HEK293 (cell line): ENCODE data around the gene HPS4.
A peak's percentile ranks its signal among the peaks of the same experiment; 100 is the strongest.
"Not testable (repeated sequence)": the region's sequence is repeated elsewhere in the genome, so short reads cannot be mapped to it uniquely, and the experiment has no call there.

ENCODE experiments used
- CTCF ChIA-PET: fragments of 350-600 bp; formaldehyde crosslinking; extraction: SDS; loops from one replicate; lab custom pipeline; 2021; ENCODE audit warnings: antibody characterized with exemption; lab: Yijun Ruan, JAX
- POLR2A ChIA-PET: fragments of 300-600 bp; formaldehyde crosslinking; extraction: SDS; loops from one replicate; lab custom pipeline; 2020; ENCODE audit warnings: antibody characterized with exemption, inconsistent platforms; lab: Yijun Ruan, JAX
- H3K27ac ChIP-seq: fragments of 200-500 bp; sonication (Bioruptor generic); 2 replicates; pipeline ENCODE4 v1.5.1; 2014; ENCODE audit warnings: low read depth, low read length, control low read depth, inconsistent platforms; ENCODE audit errors: extremely low read depth
- H3K36me3 ChIP-seq, 2 experiments: fragments of 200-500 bp in 1 of 2; sonication (Bioruptor generic) in 1 of 2; 1 replicate in 1 of 2; 2 replicates in 1 of 2; pipeline ENCODE4 v1.5.1; 2014 to 2017; ENCODE audit warnings: inconsistent platforms in 2 of 2, low read length in 2 of 2; ENCODE audit not compliant: control insufficient read depth in 2 of 2, insufficient read depth in 1 of 2
- H3K4me1 ChIP-seq: fragments of 200-500 bp; sonication (Bioruptor generic); 2 replicates; pipeline ENCODE4 v1.5.1; 2014; ENCODE audit warnings: mild to moderate bottlenecking, low read length, inconsistent platforms; ENCODE audit not compliant: control insufficient read depth, insufficient read depth
- H3K4me3 ChIP-seq: 2 replicates; pipeline ENCODE4 v1.5.1; 2011; ENCODE audit warnings: low read depth, mild to moderate bottlenecking, control low read depth, low read length, moderate library complexity
- H3K9me3 ChIP-seq: fragments of 200-500 bp; sonication (Bioruptor generic); 2 replicates; pipeline ENCODE4 v1.5.1; 2014; ENCODE audit warnings: low read depth, low read length, inconsistent platforms; ENCODE audit not compliant: control insufficient read depth, insufficient read depth
- GLIS2 ChIP-seq: fragments of 450-650 bp; formaldehyde crosslinking; IDR thresholded peaks from 2 replicates; pipeline ENCODE4 v1.5.1; 2016; ENCODE audit warnings: missing biosample characterization, missing genetic modification characterization
- PRDM1 ChIP-seq: fragments of 450-650 bp; formaldehyde crosslinking; IDR thresholded peaks from 2 replicates; pipeline ENCODE4; 2016; ENCODE audit warnings: missing biosample characterization, missing genetic modification characterization
- PRDM4 ChIP-seq: fragments of 450-650 bp; formaldehyde crosslinking; IDR thresholded peaks from 2 replicates; pipeline ENCODE4 v1.5.1; 2017; ENCODE audit warnings: missing biosample characterization, missing genetic modification characterization
- WT1 ChIP-seq: fragments of 450-650 bp; formaldehyde crosslinking; IDR thresholded peaks from 2 replicates; pipeline ENCODE4 v1.5.1; 2016; ENCODE audit warnings: missing biosample characterization, missing genetic modification characterization
- ZBTB21 ChIP-seq: fragments of 450-650 bp; formaldehyde crosslinking; IDR thresholded peaks from 2 replicates; pipeline ENCODE4 v1.5.1; 2017; ENCODE audit warnings: missing biosample characterization, missing genetic modification characterization
- ZBTB26 ChIP-seq: fragments of 450-650 bp; formaldehyde crosslinking; optimal IDR thresholded peaks from 2 replicates; pipeline ENCODE3; 2016; ENCODE audit warnings: missing biosample characterization, mild to moderate bottlenecking, missing genetic modification characterization
- ZBTB8A ChIP-seq: fragments of 450-650 bp; formaldehyde crosslinking; IDR thresholded peaks from 2 replicates; pipeline ENCODE4 v1.5.1; 2016; ENCODE audit warnings: missing biosample characterization, missing genetic modification characterization
- ZNF366 ChIP-seq: fragments of 450-650 bp; formaldehyde crosslinking; conservative IDR thresholded peaks from 2 replicates; pipeline ENCODE4 v1.5.1; 2016; ENCODE audit warnings: missing biosample characterization, missing genetic modification characterization
- ZNF394 ChIP-seq: fragments of 450-650 bp; formaldehyde crosslinking; IDR thresholded peaks from 2 replicates; pipeline ENCODE4 v1.5.1; 2016; ENCODE audit warnings: missing biosample characterization, missing genetic modification characterization, mild to moderate bottlenecking, moderate library complexity, borderline replicate concordance
- ZNF404 ChIP-seq: fragments of 450-650 bp; formaldehyde crosslinking; IDR thresholded peaks from 2 replicates; pipeline ENCODE4 v1.5.1; 2017; ENCODE audit warnings: missing biosample characterization, missing genetic modification characterization
- ZNF426 ChIP-seq: fragments of 450-650 bp; formaldehyde crosslinking; IDR thresholded peaks from 2 replicates; pipeline ENCODE4 v1.5.1; 2017; ENCODE audit warnings: missing biosample characterization, missing genetic modification characterization, mild to moderate bottlenecking, inconsistent platforms, moderate library complexity
- ZNF518A ChIP-seq: fragments of 450-650 bp; formaldehyde crosslinking; conservative IDR thresholded peaks from 2 replicates; pipeline ENCODE4 v1.5.1; 2016; ENCODE audit warnings: low read depth, missing biosample characterization, missing genetic modification characterization
- ZNF555 ChIP-seq: fragments of 450-650 bp; formaldehyde crosslinking; conservative IDR thresholded peaks from 2 replicates; pipeline ENCODE4 v1.5.1; 2017; ENCODE audit warnings: missing biosample characterization, mild to moderate bottlenecking, missing genetic modification characterization, inconsistent platforms
- ZNF596 ChIP-seq: fragments of 450-650 bp; IDR thresholded peaks from 2 replicates; pipeline ENCODE4 v1.5.0; 2018; ENCODE audit warnings: missing biosample characterization, mild to moderate bottlenecking, missing genetic modification characterization, moderate library complexity
- ZNF623 ChIP-seq: fragments of 450-650 bp; formaldehyde crosslinking; IDR thresholded peaks from 2 replicates; pipeline ENCODE4 v1.5.1; 2016; ENCODE audit warnings: missing biosample characterization, missing genetic modification characterization
- ZNF639 ChIP-seq: fragments of 450-650 bp; formaldehyde crosslinking; IDR thresholded peaks from 2 replicates; pipeline ENCODE4 v1.5.1; 2016; ENCODE audit warnings: missing biosample characterization, missing genetic modification characterization
- TF ChIP-seq, protein P1 (sequence below): fragments of 450-650 bp; formaldehyde crosslinking; conservative IDR thresholded peaks from 2 replicates; pipeline ENCODE4 v1.5.1; 2016; ENCODE audit warnings: low read depth, missing biosample characterization, missing genetic modification characterization
- TF ChIP-seq, protein P2 (sequence below): fragments of 450-650 bp; formaldehyde crosslinking; IDR thresholded peaks from 2 replicates; pipeline ENCODE4 v1.5.1; 2017; ENCODE audit warnings: missing biosample characterization, missing genetic modification characterization

Gene HPS4

DNA sequence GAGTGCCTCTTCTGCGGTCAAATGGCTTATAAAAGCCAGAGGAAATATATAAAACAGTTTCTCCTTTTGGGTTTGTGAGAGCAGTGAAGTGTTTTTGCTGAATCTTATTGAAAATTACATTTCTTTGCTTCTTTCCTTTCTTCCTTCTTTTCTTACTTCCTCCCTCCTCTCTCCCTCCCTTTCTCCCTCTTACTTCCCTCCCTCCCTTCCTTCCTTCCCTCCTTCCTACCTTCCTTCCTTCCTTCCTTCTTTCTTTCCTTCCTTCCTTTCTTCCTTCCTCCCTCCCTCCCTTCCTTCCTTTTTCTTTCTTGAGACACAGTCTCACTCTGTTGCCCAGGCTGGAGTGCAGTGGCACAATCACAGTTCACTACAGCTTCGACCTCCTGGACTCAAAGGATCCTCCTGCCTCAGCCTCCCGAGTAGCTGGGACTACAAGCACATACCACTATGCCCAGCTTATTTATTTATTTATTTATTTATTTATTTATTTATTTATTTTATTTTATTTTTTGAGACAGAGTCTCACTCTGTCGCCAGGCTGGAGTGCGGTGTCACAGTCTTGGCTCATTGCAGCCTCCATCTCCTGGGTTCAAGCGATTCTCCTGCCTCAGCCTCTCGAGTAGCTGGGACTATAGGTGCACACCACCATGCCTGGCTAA is 74.9 kb downstream of the HPS4 start:
- H3K36me3 ChIP-seq, CTCF ChIA-PET, H3K4me1 ChIP-seq, H3K27ac ChIP-seq, H3K9me3 ChIP-seq, H3K4me3 ChIP-seq: not testable (repeated sequence)
- POLR2A ChIA-PET, result interaction anchor here (0.7 to 0.8 kb wide), 2 partner anchors 75 to 85 kb away, joined by 3 read pairs; partner anchors contain the start of genes HPS4 and SRRD
- TF ChIP-seq ZNF518A (tag by site-specific recombination), result peak; percentile 70
- TF ChIP-seq ZNF426, result peak; percentile 49
- TF ChIP-seq, protein P1, sequence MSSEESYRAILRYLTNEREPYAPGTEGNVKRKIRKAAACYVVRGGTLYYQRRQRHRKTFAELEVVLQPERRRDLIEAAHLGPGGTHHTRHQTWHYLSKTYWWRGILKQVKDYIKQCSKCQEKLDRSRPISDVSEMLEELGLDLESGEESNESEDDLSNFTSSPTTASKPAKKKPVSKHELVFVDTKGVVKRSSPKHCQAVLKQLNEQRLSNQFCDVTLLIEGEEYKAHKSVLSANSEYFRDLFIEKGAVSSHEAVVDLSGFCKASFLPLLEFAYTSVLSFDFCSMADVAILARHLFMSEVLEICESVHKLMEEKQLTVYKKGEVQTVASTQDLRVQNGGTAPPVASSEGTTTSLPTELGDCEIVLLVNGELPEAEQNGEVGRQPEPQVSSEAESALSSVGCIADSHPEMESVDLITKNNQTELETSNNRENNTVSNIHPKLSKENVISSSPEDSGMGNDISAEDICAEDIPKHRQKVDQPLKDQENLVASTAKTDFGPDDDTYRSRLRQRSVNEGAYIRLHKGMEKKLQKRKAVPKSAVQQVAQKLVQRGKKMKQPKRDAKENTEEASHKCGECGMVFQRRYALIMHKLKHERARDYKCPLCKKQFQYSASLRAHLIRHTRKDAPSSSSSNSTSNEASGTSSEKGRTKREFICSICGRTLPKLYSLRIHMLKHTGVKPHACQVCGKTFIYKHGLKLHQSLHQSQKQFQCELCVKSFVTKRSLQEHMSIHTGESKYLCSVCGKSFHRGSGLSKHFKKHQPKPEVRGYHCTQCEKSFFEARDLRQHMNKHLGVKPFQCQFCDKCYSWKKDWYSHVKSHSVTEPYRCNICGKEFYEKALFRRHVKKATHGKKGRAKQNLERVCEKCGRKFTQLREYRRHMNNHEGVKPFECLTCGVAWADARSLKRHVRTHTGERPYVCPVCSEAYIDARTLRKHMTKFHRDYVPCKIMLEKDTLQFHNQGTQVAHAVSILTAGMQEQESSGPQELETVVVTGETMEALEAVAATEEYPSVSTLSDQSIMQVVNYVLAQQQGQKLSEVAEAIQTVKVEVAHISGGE (tag by site-specific recombination), result peak; percentile 30; the same call in 1 of the 2 replicates
- 0 out of 2 replicates have a peak, but pooled peaks have one; percentile 40 for TF ChIP-seq ZBTB8A (tag by site-specific recombination)
- peak; percentile 42 for TF ChIP-seq ZNF555 (tag by site-specific recombination)
- peak; percentile 74; the same call in 1 of the 2 replicates for TF ChIP-seq ZNF394 (tag by site-specific recombination)
- TF ChIP-seq ZBTB21 (tag by site-specific recombination), result 0 out of 2 replicates have a peak, but pooled peaks have one; percentile 43
- TF ChIP-seq ZNF366, result peak; percentile 92
- TF ChIP-seq ZNF623 (tag by site-specific recombination), result peak; percentile 42; the same call in 1 of the 2 replicates
- TF ChIP-seq PRDM1 (tag by site-specific recombination), result peak; percentile 59
- TF ChIP-seq ZNF404, result 0 out of 2 replicates have a peak, but pooled peaks have one; percentile 16

DNA sequence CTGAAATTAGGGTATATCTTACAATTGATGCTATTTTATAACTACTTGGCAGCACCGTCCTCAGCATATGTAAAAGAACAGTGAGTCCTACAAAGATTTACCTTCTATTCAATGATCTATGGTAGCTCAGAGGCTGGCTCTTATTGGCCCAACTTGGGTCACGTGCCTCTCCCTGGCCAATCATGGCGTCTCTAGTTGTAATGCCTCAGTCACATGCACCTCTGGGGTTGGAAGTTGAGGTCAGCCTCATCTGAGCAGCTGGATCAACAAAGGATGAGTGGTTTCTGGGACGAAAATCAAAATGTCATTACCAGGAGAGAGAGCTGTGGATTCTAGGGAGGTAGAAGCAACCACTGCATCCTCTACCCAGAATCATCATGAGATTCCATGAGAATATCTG is 77.5 kb downstream of the HPS4 start:
- Histone ChIP-seq H3K36me3 (no peaks in the 10 kb centered on the region), H3K4me3 (no peak overlapping the region), H3K27ac (no peak overlapping the region), H3K4me1 (no peaks in the 10 kb centered on the region), H3K9me3 (no peaks in the 10 kb centered on the region)
- ChIA-PET POLR2A (interaction anchor here (2.1 kb wide), 1 partner anchor 77 kb away, joined by 8 read pairs; the partner anchor contains the start of genes HPS4 and SRRD), CTCF (interaction anchor here (1.0 to 17.9 kb wide), 4 partner anchors 9 to 55 kb away, joined by 5 to 267 read pairs (median 10); no protein-coding TSS in a partner anchor)
- no peak for TF ChIP-seq ZNF639 (tag by site-specific recombination)
- TF ChIP-seq ZNF596 (tag by site-specific recombination), result no peak
- TF ChIP-seq GLIS2 (tag by site-specific recombination), result no peak
- TF ChIP-seq, protein P2, sequence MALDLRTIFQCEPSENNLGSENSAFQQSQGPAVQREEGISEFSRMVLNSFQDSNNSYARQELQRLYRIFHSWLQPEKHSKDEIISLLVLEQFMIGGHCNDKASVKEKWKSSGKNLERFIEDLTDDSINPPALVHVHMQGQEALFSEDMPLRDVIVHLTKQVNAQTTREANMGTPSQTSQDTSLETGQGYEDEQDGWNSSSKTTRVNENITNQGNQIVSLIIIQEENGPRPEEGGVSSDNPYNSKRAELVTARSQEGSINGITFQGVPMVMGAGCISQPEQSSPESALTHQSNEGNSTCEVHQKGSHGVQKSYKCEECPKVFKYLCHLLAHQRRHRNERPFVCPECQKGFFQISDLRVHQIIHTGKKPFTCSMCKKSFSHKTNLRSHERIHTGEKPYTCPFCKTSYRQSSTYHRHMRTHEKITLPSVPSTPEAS (tag by site-specific recombination), result no peak
- no peak for TF ChIP-seq ZNF623 (tag by site-specific recombination)
- TF ChIP-seq PRDM4, result no peak
- TF ChIP-seq WT1, result no peak
- TF ChIP-seq ZBTB26 (tag by site-specific recombination), result no peak
